WTC11 (cell line): ENCODE measurements around the gene TAOK2. TPM values are rescaled to one million over a fixed set of nuclear protein-coding genes. Genes with fewer than 3 reads are reported as not detected.
A peak's percentile ranks its signal among the peaks of the same experiment; 100 is the strongest.

Experiments
- ATAC-seq: fragments of 200-7000 bp; cut with Tn5 transposase; 2 replicates; pipeline ENCODE4 v1.10.0; 2021; ENCODE audit warnings: mild to moderate bottlenecking, moderate library complexity
- CTCF ChIA-PET: fragments of 300-600 bp; sonication (Branson Sonifier 250); formaldehyde crosslinking; loops from one replicate; lab custom pipeline; 2021; ENCODE audit warnings: antibody characterized with exemption; lab: Charles Lee
- POLR2A ChIA-PET: fragments of 350-600 bp; sonication (Branson Sonifier 250); formaldehyde crosslinking; loops from one replicate; lab custom pipeline; 2021; ENCODE audit warnings: antibody characterized with exemption; lab: Charles Lee
- DNase-seq: peaks from one replicate; pipeline ENCODE4 v3.0.0; 2021; ENCODE audit warnings: low spot score
- H3K27ac Mint-ChIP-seq: 2 replicates; pipeline ENCODE4 v1.8.0; 2021; ENCODE audit warnings: mixed read lengths
- H3K27me3 Mint-ChIP-seq: 2 replicates; pipeline ENCODE4 v1.8.0; 2021; ENCODE audit warnings: low read depth, mild to moderate bottlenecking, moderate library complexity, mixed read lengths
- H3K36me3 Mint-ChIP-seq: 2 replicates; pipeline ENCODE4 v1.8.0; 2021; ENCODE audit warnings: mixed read lengths
- H3K4me1 Mint-ChIP-seq: 2 replicates; pipeline ENCODE4 v1.8.0; 2022; ENCODE audit warnings: mixed read lengths
- H3K4me3 Mint-ChIP-seq: 2 replicates; pipeline ENCODE4 v1.8.0; 2021; ENCODE audit warnings: mild to moderate bottlenecking, moderate library complexity, mixed read lengths
- H3K9me3 Mint-ChIP-seq: 2 replicates; pipeline ENCODE4 v1.8.0; 2021; ENCODE audit warnings: mixed read lengths
- AR ChIP-seq: fragments of 250-450 bp; sonication (Bioruptor Pico); IDR thresholded peaks from 2 replicates; pipeline ENCODE4 v1.9.0; 2021; ENCODE audit warnings: mild to moderate bottlenecking
- ELF4 ChIP-seq: sonication (generic); formaldehyde crosslinking; IDR thresholded peaks from 2 replicates; pipeline ENCODE4 v1.8.1; 2022; ENCODE audit warnings: low read depth, mild to moderate bottlenecking, moderate library complexity, missing genetic modification reagents
- HMGA2 ChIP-seq: fragments of 250-450 bp; sonication (Bioruptor Pico); IDR thresholded peaks from 2 replicates; pipeline ENCODE4 v1.4.0; 2021; ENCODE audit warnings: mild to moderate bottlenecking, moderate library complexity
- JAZF1 ChIP-seq: fragments of 250-450 bp; sonication (Bioruptor Pico); IDR thresholded peaks from 2 replicates; pipeline ENCODE4 v1.9.0; 2021; ENCODE audit warnings: moderate library complexity, mild to moderate bottlenecking, inconsistent platforms
- KAT7 ChIP-seq: sonication (generic); formaldehyde crosslinking; IDR thresholded peaks from 2 replicates; pipeline ENCODE4 v1.8.1; 2023; ENCODE audit warnings: missing genetic modification reagents, mild to moderate bottlenecking, borderline replicate concordance
- MXD4 ChIP-seq: fragments of 250-450 bp; sonication (Bioruptor Pico); IDR thresholded peaks from 2 replicates; pipeline ENCODE4 v1.8.0; 2021; ENCODE audit warnings: mild to moderate bottlenecking, moderate library complexity, borderline replicate concordance
- MYBL2 ChIP-seq: sonication (generic); formaldehyde crosslinking; IDR thresholded peaks from 2 replicates; pipeline ENCODE4 v1.8.1; 2023; ENCODE audit warnings: mild to moderate bottlenecking, moderate library complexity, missing genetic modification reagents
- NR1H2 ChIP-seq: sonication (generic); formaldehyde crosslinking; IDR thresholded peaks from 2 replicates; pipeline ENCODE4 v1.9.0; 2021; ENCODE audit warnings: mild to moderate bottlenecking, moderate library complexity, missing genetic modification reagents
- NR2C2 ChIP-seq: sonication (generic); formaldehyde crosslinking; IDR thresholded peaks from 2 replicates; pipeline ENCODE4 v1.8.0; 2022; ENCODE audit warnings: mild to moderate bottlenecking, missing genetic modification reagents
- OVOL2 ChIP-seq: fragments of 250-450 bp; sonication (Bioruptor Pico); IDR thresholded peaks from 2 replicates; pipeline ENCODE4 v1.9.0; 2021; ENCODE audit warnings: mild to moderate bottlenecking, borderline replicate concordance
- SMAD4 ChIP-seq: sonication (generic); formaldehyde crosslinking; IDR thresholded peaks from 2 replicates; pipeline ENCODE4 v1.8.0; 2022; ENCODE audit warnings: mild to moderate bottlenecking, missing genetic modification reagents
- ZBTB21 ChIP-seq: sonication (generic); formaldehyde crosslinking; IDR thresholded peaks from 2 replicates; pipeline ENCODE4 v1.8.1; 2023; ENCODE audit warnings: mild to moderate bottlenecking, missing genetic modification reagents, borderline replicate concordance
- ZMAT4 ChIP-seq: fragments of 250-450 bp; sonication (Bioruptor Pico); IDR thresholded peaks from 2 replicates; pipeline ENCODE4 v1.9.0; 2021; ENCODE audit warnings: mild to moderate bottlenecking
- ZNF121 ChIP-seq: sonication (generic); formaldehyde crosslinking; IDR thresholded peaks from 2 replicates; pipeline ENCODE4 v1.8.0; 2023; ENCODE audit warnings: missing genetic modification reagents
- ZNF138 ChIP-seq: sonication (generic); formaldehyde crosslinking; conservative IDR thresholded peaks from 2 replicates; pipeline ENCODE4 v1.8.1; 2022; ENCODE audit warnings: mild to moderate bottlenecking, moderate library complexity, missing genetic modification reagents
- total RNA-seq: library from RNA; stranded (reverse); gene quantifications from 3 replicates; pipeline ENCODE4 v1.2.3, GENCODE V29; 2021
- TF ChIP-seq, protein P1 (sequence below): sonication (generic); formaldehyde crosslinking; IDR thresholded peaks from 2 replicates; pipeline ENCODE4 v1.8.1; 2023; ENCODE audit warnings: mild to moderate bottlenecking, missing genetic modification reagents, moderate library complexity
- TF ChIP-seq, protein P2 (sequence below): fragments of 250-450 bp; sonication (Bioruptor Pico); IDR thresholded peaks from 2 replicates; pipeline ENCODE4 v1.9.0; 2021; ENCODE audit warnings: mild to moderate bottlenecking, borderline replicate concordance

TAOK2 gene
- total RNA-seq, 1 experiment from 2014 or later: 42.4 TPM

DNA sequence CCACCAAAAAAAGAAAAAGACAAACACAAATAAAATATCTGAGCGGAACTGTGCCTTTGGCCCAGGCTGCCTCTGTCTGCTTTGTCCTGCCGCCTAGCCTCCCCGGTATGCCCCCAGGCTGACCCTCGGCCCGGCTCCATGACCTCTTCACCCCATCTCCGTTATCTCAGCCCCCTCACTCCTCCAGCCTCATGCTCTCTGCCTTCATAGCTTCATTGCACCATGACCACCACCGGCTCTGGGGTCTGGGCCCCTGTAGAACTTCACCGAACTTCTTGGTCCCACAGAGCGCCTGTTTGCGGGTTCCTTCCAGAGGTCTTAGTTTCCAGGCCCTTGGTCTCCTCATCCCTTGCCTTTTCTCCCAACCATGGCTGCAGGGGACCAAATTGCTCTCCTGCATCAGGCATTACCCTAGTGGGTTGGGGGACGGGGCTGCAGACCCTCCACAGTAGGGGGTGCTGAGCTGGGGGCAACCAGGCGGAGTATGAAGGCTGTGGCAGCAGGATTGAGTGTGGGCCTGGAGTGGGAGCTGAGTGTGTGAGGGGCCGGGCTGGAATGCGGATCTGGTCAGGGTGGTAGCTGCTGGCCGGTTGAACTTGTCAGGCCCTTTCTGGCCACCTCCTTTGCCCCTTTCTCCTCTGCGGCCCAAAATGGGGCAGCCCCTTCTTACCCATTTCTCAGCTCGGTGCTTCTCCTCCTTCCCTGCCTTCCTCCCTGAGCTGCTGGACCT lies 14.8 kb downstream of the TAOK2 start:
- Mint-ChIP-seq H3K27ac (peak overlapping the region; percentile 74; the same call in 1 of the 2 replicates), H3K36me3 (peaks cover 46% of the 10 kb centered on the region), H3K4me1 (no peaks in the 10 kb centered on the region), H3K27me3 (no peaks in the 10 kb centered on the region)
- ATAC-seq (no peak), DNase-seq (no peak)
- no peak for TF ChIP-seq NR1H2
- no peak for TF ChIP-seq HMGA2 (CRISPR knock-in tag)
- no peak for TF ChIP-seq ZNF138 (CRISPR knock-in tag)
- no peak for TF ChIP-seq MYBL2 (CRISPR knock-in tag)
- TF ChIP-seq MXD4: no peak
- no peak for TF ChIP-seq OVOL2 (CRISPR knock-in tag)
- TF ChIP-seq, protein P1, sequence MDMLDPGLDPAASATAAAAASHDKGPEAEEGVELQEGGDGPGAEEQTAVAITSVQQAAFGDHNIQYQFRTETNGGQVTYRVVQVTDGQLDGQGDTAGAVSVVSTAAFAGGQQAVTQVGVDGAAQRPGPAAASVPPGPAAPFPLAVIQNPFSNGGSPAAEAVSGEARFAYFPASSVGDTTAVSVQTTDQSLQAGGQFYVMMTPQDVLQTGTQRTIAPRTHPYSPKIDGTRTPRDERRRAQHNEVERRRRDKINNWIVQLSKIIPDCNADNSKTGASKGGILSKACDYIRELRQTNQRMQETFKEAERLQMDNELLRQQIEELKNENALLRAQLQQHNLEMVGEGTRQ (CRISPR knock-in tag): no peak
- TF ChIP-seq SMAD4 (CRISPR knock-in tag): no peak
- TF ChIP-seq ZMAT4 (CRISPR knock-in tag): no peak
- TF ChIP-seq KAT7: no peak
- no peak for TF ChIP-seq ZNF121
- TF ChIP-seq, protein P2, sequence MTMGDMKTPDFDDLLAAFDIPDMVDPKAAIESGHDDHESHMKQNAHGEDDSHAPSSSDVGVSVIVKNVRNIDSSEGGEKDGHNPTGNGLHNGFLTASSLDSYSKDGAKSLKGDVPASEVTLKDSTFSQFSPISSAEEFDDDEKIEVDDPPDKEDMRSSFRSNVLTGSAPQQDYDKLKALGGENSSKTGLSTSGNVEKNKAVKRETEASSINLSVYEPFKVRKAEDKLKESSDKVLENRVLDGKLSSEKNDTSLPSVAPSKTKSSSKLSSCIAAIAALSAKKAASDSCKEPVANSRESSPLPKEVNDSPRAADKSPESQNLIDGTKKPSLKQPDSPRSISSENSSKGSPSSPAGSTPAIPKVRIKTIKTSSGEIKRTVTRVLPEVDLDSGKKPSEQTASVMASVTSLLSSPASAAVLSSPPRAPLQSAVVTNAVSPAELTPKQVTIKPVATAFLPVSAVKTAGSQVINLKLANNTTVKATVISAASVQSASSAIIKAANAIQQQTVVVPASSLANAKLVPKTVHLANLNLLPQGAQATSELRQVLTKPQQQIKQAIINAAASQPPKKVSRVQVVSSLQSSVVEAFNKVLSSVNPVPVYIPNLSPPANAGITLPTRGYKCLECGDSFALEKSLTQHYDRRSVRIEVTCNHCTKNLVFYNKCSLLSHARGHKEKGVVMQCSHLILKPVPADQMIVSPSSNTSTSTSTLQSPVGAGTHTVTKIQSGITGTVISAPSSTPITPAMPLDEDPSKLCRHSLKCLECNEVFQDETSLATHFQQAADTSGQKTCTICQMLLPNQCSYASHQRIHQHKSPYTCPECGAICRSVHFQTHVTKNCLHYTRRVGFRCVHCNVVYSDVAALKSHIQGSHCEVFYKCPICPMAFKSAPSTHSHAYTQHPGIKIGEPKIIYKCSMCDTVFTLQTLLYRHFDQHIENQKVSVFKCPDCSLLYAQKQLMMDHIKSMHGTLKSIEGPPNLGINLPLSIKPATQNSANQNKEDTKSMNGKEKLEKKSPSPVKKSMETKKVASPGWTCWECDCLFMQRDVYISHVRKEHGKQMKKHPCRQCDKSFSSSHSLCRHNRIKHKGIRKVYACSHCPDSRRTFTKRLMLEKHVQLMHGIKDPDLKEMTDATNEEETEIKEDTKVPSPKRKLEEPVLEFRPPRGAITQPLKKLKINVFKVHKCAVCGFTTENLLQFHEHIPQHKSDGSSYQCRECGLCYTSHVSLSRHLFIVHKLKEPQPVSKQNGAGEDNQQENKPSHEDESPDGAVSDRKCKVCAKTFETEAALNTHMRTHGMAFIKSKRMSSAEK (CRISPR knock-in tag): no peak
- TF ChIP-seq, all 79 proteins: peak for 0
- H3K4me3 Mint-ChIP-seq: no peak overlapping the region
- CTCF ChIA-PET: interaction anchor here (1.7 kb wide), 1 partner anchor 44 kb away, joined by 9 read pairs; no protein-coding TSS in a partner anchor
- H3K9me3 Mint-ChIP-seq: no peaks in the 10 kb centered on the region
- POLR2A ChIA-PET: interaction anchor here (0.6 kb wide), 1 partner anchor 15 kb away, joined by 3 read pairs; the partner anchor contains the start of gene TAOK2

DNA sequence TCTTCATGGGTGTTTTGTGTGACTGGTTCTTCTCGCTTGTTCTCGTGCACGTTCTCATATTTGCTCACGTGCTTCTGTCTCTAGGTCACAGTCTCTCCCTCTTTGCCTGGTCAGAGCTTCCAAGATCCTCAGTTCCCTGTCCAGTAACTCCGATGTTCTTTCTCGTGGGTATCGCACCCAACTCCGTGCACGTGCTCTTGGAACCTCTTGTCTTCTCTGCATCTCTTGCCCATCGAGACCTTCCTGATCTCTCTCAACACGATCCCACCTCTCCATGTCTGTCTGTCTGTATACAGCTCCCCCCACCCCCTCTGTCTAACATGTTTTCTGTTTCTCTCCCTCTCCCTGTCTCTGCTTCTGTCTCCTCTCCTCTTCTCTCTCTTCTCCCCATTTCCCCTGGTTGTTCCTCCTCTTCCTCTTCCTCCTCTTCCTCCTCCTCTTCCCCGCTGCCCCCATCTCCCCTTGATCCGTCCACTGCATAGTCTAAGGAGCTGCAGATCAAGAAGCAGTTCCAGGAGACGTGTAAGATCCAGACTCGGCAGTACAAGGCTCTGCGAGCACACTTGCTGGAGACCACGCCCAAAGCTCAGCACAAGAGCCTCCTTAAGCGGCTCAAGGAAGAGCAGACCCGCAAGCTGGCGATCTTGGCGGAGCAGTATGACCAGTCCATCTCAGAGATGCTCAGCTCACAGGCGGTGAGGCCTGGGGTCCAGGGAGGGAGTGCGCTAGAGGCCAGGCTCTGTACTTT lies 15.6 kb downstream of the TAOK2 start:
- H3K9me3 Mint-ChIP-seq: no peaks in the 10 kb centered on the region
- H3K36me3 Mint-ChIP-seq: peaks cover 40% of the 10 kb centered on the region
- CTCF ChIA-PET: interaction anchor here (0.5 to 1.7 kb wide), 3 partner anchors 16 to 43 kb away, joined by 3 to 9 read pairs (median 3); no protein-coding TSS in a partner anchor
- no peak overlapping the region for H3K4me3 Mint-ChIP-seq
- no peak for DNase-seq
- peak overlapping the region; percentile 74; the same call in 1 of the 2 replicates for H3K27ac Mint-ChIP-seq
- TF ChIP-seq ELF4 (CRISPR knock-in tag) (no peak), ZBTB21 (CRISPR knock-in tag) (no peak), NR2C2 (CRISPR knock-in tag) (no peak)
- 0 out of 2 replicates have a peak, but pooled peaks cover under 1% of the 10 kb centered on the region for H3K4me1 Mint-ChIP-seq
- POLR2A ChIA-PET: no interaction called here
- ATAC-seq: no peak
- H3K27me3 Mint-ChIP-seq: no peaks in the 10 kb centered on the region

DNA sequence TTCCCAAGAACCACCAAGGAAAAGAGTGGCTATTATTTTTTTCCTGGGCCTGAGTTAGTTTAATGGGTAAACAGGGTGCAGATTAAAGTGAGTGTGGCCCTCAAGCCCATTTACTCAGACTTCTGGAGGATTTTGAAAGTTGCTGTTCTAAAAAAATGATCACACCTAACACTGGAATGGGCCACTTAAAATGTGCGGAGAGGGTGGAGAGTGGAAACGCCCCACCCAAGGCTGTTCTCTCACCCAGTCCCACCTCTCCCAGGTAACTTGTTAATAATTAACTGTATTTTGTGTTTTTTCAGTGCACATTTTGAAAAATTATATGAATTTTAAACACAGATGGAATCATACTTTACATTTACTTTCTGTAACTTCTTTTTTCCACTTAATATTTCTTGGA lies 16.4 kb downstream of the TAOK2 start:
- no peak overlapping the region for H3K4me3 Mint-ChIP-seq
- peaks cover 7% of the 10 kb centered on the region; the same call in 1 of the 2 replicates for H3K4me1 Mint-ChIP-seq
- CTCF ChIA-PET: interaction anchor here (1.7 to 2.2 kb wide), 2 partner anchors 11 to 42 kb away, joined by 9 read pairs; no protein-coding TSS in a partner anchor
- POLR2A ChIA-PET: interaction anchor here (0.7 kb wide), 1 partner anchor 14 kb away, joined by 3 read pairs; no protein-coding TSS in a partner anchor
- H3K27ac Mint-ChIP-seq: no peak overlapping the region
- H3K36me3 Mint-ChIP-seq: peaks cover 33% of the 10 kb centered on the region
- no peak for DNase-seq
- no peaks in the 10 kb centered on the region for H3K27me3 Mint-ChIP-seq
- H3K9me3 Mint-ChIP-seq: no peaks in the 10 kb centered on the region
- no peak for ATAC-seq
- TF ChIP-seq JAZF1 (CRISPR knock-in tag) (no peak), AR (no peak)
